Endothelial cell of umbilical vein (primary cell): ENCODE results near the gene HSCB. TPM values are rescaled to one million over a fixed set of nuclear protein-coding genes. Genes with fewer than 3 reads are reported as not detected.
"Not testable (repeated sequence)": the region's sequence is repeated elsewhere in the genome, so short reads cannot be mapped to it uniquely, and the experiment has no call there.

Experiments used
- BruUV-seq: library from RNA; stranded (reverse); fragments of 400-500 nt; replicated peaks from 2 replicates; lab custom pipeline; 2021; lab: Mats Ljungman, UMichigan
- CTCF ChIA-PET: fragments of 300-600, 350-600 bp; sonication (Branson Sonifier 250); formaldehyde crosslinking; loops from one replicate; lab custom pipeline; 2021; ENCODE audit warnings: antibody characterized with exemption, inconsistent platforms; lab: Charles Lee
- POLR2A ChIA-PET: fragments of 300-600, 350-600 bp; sonication (Branson Sonifier 250); formaldehyde crosslinking; loops from one replicate; lab custom pipeline; 2021; ENCODE audit warnings: antibody characterized with exemption, inconsistent platforms; lab: Charles Lee
- DNase-seq: peaks from one replicate; pipeline ENCODE4 v3.0.0-alpha.2; 2011; ENCODE audit warnings: low read depth, low spot score
- FAIRE-seq: peaks from 2 replicates; lab custom pipeline; 2011; peaks lifted over from hg19 to GRCh38; lab: Jason Lieb, UNC
- H2AFZ ChIP-seq: 2 replicates; pipeline ENCODE4 v1.6.0; 2012; ENCODE audit warnings: low read depth, low read length, control low read depth, inconsistent platforms
- H3K27ac ChIP-seq: 2 replicates; pipeline ENCODE4 v1.5.1; 2011; ENCODE audit warnings: low read depth, mild to moderate bottlenecking, control low read depth, low read length, moderate library complexity; ENCODE audit not compliant: insufficient read depth
- H3K27me3 ChIP-seq, 2 experiments: 2 replicates each; pipeline versions ENCODE4 v1.6.0 to v1.6.1; 2011; ENCODE audit warnings: low read length in 2 of 2, mixed read lengths in 1 of 2; ENCODE audit not compliant: control insufficient read depth in 2 of 2, insufficient read depth in 2 of 2
- H3K36me3 ChIP-seq, 2 experiments: 2 replicates in 1 of 2; 3 replicates in 1 of 2; pipeline ENCODE4 v1.5.1; 2011; ENCODE audit warnings: low read length in 2 of 2, mild to moderate bottlenecking in 1 of 2, moderate library complexity in 1 of 2; ENCODE audit not compliant: control insufficient read depth in 2 of 2, insufficient read depth in 2 of 2; ENCODE audit errors: extremely low read depth in 1 of 2
- H3K4me1 ChIP-seq: 3 replicates; pipeline ENCODE4 v1.5.1; 2011; ENCODE audit warnings: mild to moderate bottlenecking, low read length; ENCODE audit not compliant: control insufficient read depth, insufficient read depth; ENCODE audit errors: extremely low read depth
- H3K4me2 ChIP-seq: 2 replicates; pipeline ENCODE4 v1.6.1; 2011; ENCODE audit warnings: low read length, control low read depth, mixed read lengths; ENCODE audit not compliant: insufficient read depth
- H3K4me3 ChIP-seq, 3 experiments: fragments of 200-600 bp in 1 of 3; sonication (generic), shearing (Covaris generic) in 1 of 3; replicated peaks in 1 of 3; 2 replicates each; pipeline ENCODE4 v1.5.1; 2011 to 2016; ENCODE audit warnings: control low read depth in 3 of 3, low read length in 3 of 3, mild to moderate bottlenecking in 2 of 3, inconsistent platforms in 1 of 3, low read depth in 1 of 3, moderate library complexity in 1 of 3; ENCODE audit not compliant: insufficient read depth in 1 of 3
- H3K79me2 ChIP-seq: 2 replicates; pipeline ENCODE4 v1.6.0; 2012; ENCODE audit warnings: low read length, inconsistent platforms; ENCODE audit not compliant: control insufficient read depth, insufficient read depth
- H3K9ac ChIP-seq: replicated peaks from 2 replicates; pipeline ENCODE3; 2011; ENCODE audit warnings: low read length, control low read depth; ENCODE audit not compliant: insufficient read depth; ENCODE audit errors: extremely low read depth
- H3K9me1 ChIP-seq: replicated peaks from 3 replicates; pipeline ENCODE4 v1.6.0; 2011; ENCODE audit warnings: mild to moderate bottlenecking, low read length; ENCODE audit not compliant: control insufficient read depth, insufficient read depth; ENCODE audit errors: extremely low read depth
- H3K9me3 ChIP-seq: replicated peaks from 2 replicates; pipeline ENCODE4 v1.5.1; 2012; ENCODE audit warnings: low read length, inconsistent platforms; ENCODE audit not compliant: control insufficient read depth, insufficient read depth
- H4K20me1 ChIP-seq: replicated peaks from 2 replicates; pipeline ENCODE3; 2011; ENCODE audit warnings: mild to moderate bottlenecking, low read length; ENCODE audit not compliant: control insufficient read depth, insufficient read depth; ENCODE audit errors: extremely low read depth
- EZH2 ChIP-seq: IDR thresholded peaks from 2 replicates; pipeline ENCODE4 v1.6.1; 2012; ENCODE audit warnings: borderline replicate concordance, low read depth, mild to moderate bottlenecking, moderate library complexity, low read length, inconsistent platforms; ENCODE audit not compliant: severe bottlenecking
- FOS ChIP-seq: IDR thresholded peaks from 2 replicates; pipeline ENCODE4 v1.6.1; 2011; ENCODE audit warnings: mild to moderate bottlenecking, low read length, moderate library complexity, borderline replicate concordance; ENCODE audit not compliant: insufficient read depth
- GATA2 ChIP-seq: IDR thresholded peaks from 2 replicates; pipeline ENCODE4 v1.7.0; 2011; ENCODE audit warnings: low read depth, mild to moderate bottlenecking, moderate library complexity, mixed read lengths, low read length; ENCODE audit not compliant: insufficient read length, insufficient read depth
- POLR2A ChIP-seq: IDR thresholded peaks from 2 replicates; pipeline ENCODE4 v1.6.1; 2012; ENCODE audit warnings: low read depth, mild to moderate bottlenecking, control low read depth, low read length
- POLR2AphosphoS5 ChIP-seq: IDR thresholded peaks from 2 replicates; pipeline ENCODE4 v1.6.1; 2012; ENCODE audit warnings: low read depth, mild to moderate bottlenecking, control low read depth, low read length, moderate library complexity; ENCODE audit not compliant: insufficient read depth
- dilution Hi-C: fragments of 300-500 bp; cut with MboI; formaldehyde crosslinking; loops from one replicate; pipeline ENCODE4 v1.15.0; 2019; ENCODE audit warnings: low sequenced_read_pairs; ENCODE audit not compliant: extremely low pct_ligation_motif_present
- intact Hi-C: fragments of 100-400 bp; cut with micrococcal nuclease; formaldehyde crosslinking; loops from one replicate; pipeline ENCODE4 v1.10.0; 2022
- polyA plus RNA-seq, 4 experiments: library from polyadenylated mRNA; depleted of rRNA in 3 of 4; stranded (reverse) in 3 of 4; unstranded in 1 of 4; fragments of >200 nt; gene quantifications; 2 replicates each; pipeline versions ENCODE4 v1.2.1 to v1.2.3, GENCODE V29; 2011 to 2012; ENCODE audit warnings: missing spikeins in 1 of 4
- total RNA-seq: library from RNA; stranded (reverse); gene quantifications from 2 replicates; pipeline ENCODE4 v1.2.3, GENCODE V29; 2021
- TF ChIP-seq, protein P1 (sequence below): IDR thresholded peaks from 2 replicates; pipeline ENCODE4 v1.6.1; 2011; ENCODE audit not compliant: insufficient read depth, insufficient read length

HSCB gene
- total and polyA plus RNA-seq, 2 donors (not counting 3 experiments of a cell fraction or from before 2014, with no cell fraction given): 18.4 to 20.3 TPM

DNA sequence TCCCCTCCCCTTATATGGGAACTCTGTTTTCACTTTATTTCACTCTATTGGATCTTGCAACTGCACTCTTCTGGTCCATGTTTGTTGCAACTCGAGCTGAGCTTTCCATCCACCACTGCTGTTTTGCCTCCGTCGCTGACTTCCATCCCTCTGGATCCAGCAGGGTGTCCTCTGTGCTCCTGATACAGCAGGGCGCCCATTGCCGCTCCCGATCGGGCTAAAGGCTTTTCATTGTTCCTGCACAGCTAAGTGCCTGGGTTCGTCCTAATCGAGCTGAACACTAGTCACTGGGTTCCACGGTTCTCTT is 19.6 kb downstream of the HSCB start:
- no peaks in the 10 kb centered on the region for H3K4me1 ChIP-seq
- no peaks in the 10 kb centered on the region for H4K20me1 ChIP-seq
- FAIRE-seq (no peak), DNase-seq (no peak)
- intact Hi-C loops: no loop called here
- H3K79me2 ChIP-seq: no peaks in the 10 kb centered on the region
- CTCF ChIA-PET: interaction anchor here (1.4 kb wide), 2 partner anchors 8 to 9 kb away, joined by 4 read pairs; no protein-coding TSS in a partner anchor
- TF ChIP-seq EZH2 (no peak), GATA2 (no peak), FOS (no peak), POLR2AphosphoS5 (no peak), POLR2A (no peak)
- TF ChIP-seq, protein P1, sequence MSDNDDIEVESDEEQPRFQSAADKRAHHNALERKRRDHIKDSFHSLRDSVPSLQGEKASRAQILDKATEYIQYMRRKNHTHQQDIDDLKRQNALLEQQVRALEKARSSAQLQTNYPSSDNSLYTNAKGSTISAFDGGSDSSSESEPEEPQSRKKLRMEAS: no peak
- no peak overlapping the region for H3K4me2 ChIP-seq
- no TSS peak for BruUV-seq
- no peak overlapping the region for H2AFZ ChIP-seq
- POLR2A ChIA-PET: no interaction called here
- no peaks in the 10 kb centered on the region for H3K9me1 ChIP-seq
- no peak overlapping the region for H3K27ac ChIP-seq
- H3K4me3 ChIP-seq: no peak overlapping the region
- H3K27me3 ChIP-seq: no peaks in the 10 kb centered on the region
- H3K9me3 ChIP-seq: no peaks in the 10 kb centered on the region
- dilution Hi-C loops: no loop called here
- H3K36me3 ChIP-seq: no peaks in the 10 kb centered on the region
- no peak overlapping the region for H3K9ac ChIP-seq

DNA sequence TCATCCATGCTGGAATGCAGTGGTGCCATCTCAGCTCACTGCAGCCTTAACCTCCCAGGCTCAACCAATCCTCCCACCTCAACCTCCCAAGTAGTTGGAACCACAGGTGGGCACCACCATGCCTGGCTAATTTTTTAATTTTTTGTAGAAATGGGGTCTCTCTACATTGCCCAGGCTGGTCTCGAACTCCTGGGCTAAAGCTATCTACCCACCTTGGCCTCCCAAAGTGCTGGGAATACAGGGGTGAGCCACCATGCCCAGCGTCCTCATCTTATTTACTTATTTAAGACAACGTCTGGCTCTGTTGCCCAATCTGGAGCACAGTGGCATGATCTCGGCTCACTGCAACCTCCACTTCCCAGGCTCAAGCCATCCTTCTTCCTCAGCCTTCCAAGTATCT is 20.2 kb downstream of the HSCB start:
- H3K4me3 ChIP-seq, CTCF ChIA-PET, H2AFZ ChIP-seq, H3K27ac ChIP-seq, H3K79me2 ChIP-seq, H3K9ac ChIP-seq, H3K4me1 ChIP-seq, H4K20me1 ChIP-seq, H3K36me3 ChIP-seq, H3K27me3 ChIP-seq, H3K4me2 ChIP-seq, DNase-seq, H3K9me3 ChIP-seq, BruUV-seq, FAIRE-seq, POLR2A ChIA-PET, intact Hi-C loops, H3K9me1 ChIP-seq, dilution Hi-C loops: not testable (repeated sequence)
